Activated T-helper 2 cell treated with anti-CD3 and anti-CD28 coated beads, Interferon-gamma antibody, Interleukin-2, Interleukin-4, amounts not matched to agents 10 μg/mL and 5 μg/mL and 100 μg/mL, durations not matched to agents 14 hours and 24 hours and 36 hours (primary cell): ENCODE measurements around the gene CAMTA1. TPM values are rescaled to one million over a fixed set of nuclear protein-coding genes. Genes with fewer than 3 reads are reported as not detected.

Experiments
- DNase-seq: peaks from one replicate; pipeline ENCODE4 v3.0.0; 2021; ENCODE audit warnings: low spot score
- H3K27ac Mint-ChIP-seq: one replicate; pipeline ENCODE4 v1.8.0; 2021; ENCODE audit warnings: mixed read lengths
- H3K27me3 Mint-ChIP-seq: one replicate; pipeline ENCODE4 v1.8.0; 2021; ENCODE audit warnings: low read depth, mixed read lengths
- H3K36me3 Mint-ChIP-seq: one replicate; pipeline ENCODE4 v1.8.0; 2021; ENCODE audit warnings: low read depth, mixed read lengths
- H3K4me1 Mint-ChIP-seq: one replicate; pipeline ENCODE4 v1.8.0; 2021; ENCODE audit warnings: low read depth, mixed read lengths
- H3K4me3 Mint-ChIP-seq: one replicate; pipeline ENCODE4 v1.8.0; 2021; ENCODE audit warnings: low read depth, mild to moderate bottlenecking, moderate library complexity, mixed read lengths
- H3K9me3 Mint-ChIP-seq: one replicate; pipeline ENCODE4 v1.8.0; 2021; ENCODE audit warnings: mixed read lengths
- intact Hi-C: fragments of 100-400 bp; cut with micrococcal nuclease; formaldehyde crosslinking; loops from one replicate; pipeline ENCODE4 v1.15.1; 2023
- total RNA-seq: library from RNA; stranded (reverse); gene quantifications from 2 replicates; pipeline ENCODE4 v1.2.3, GENCODE V29; 2022

CAMTA1 gene
- total RNA-seq, 1 donor from 2014 or later, result 62.9 TPM

GRCh38 chr1:6961289-6961688, 176.0 kb downstream of the CAMTA1 start:
- Mint-ChIP-seq H3K4me3 (no peak overlapping the region), H3K27ac (no peak overlapping the region), H3K4me1 (peaks cover 10% of the 10 kb centered on the region), H3K9me3 (no peaks in the 10 kb centered on the region), H3K27me3 (peaks cover 15% of the 10 kb centered on the region), H3K36me3 (no peaks in the 10 kb centered on the region)
- DNase-seq, result no peak
- intact Hi-C loops, result no loop called here

GRCh38 chr1:6961905-6962477, 176.7 kb downstream of the CAMTA1 start:
- peak overlapping the region; percentile 15 for H3K4me3 Mint-ChIP-seq
- DNase-seq, result no peak
- peaks cover 16% of the 10 kb centered on the region for H3K27me3 Mint-ChIP-seq
- peaks cover 10% of the 10 kb centered on the region for H3K4me1 Mint-ChIP-seq
- H3K9me3 Mint-ChIP-seq, result no peaks in the 10 kb centered on the region
- H3K27ac Mint-ChIP-seq, result no peak overlapping the region
- intact Hi-C loops, result loop anchor here (2.0 kb wide), 1 partner anchor 177 kb away; the partner anchor contains the start of gene CAMTA1
- no peaks in the 10 kb centered on the region for H3K36me3 Mint-ChIP-seq

GRCh38 chr1:6962478-6962995, 177.3 kb downstream of the CAMTA1 start:
- peaks cover 19% of the 10 kb centered on the region for H3K27me3 Mint-ChIP-seq
- no peaks in the 10 kb centered on the region for H3K36me3 Mint-ChIP-seq
- H3K4me3 Mint-ChIP-seq, result peak overlapping the region; percentile 60
- no peaks in the 10 kb centered on the region for H3K9me3 Mint-ChIP-seq
- peak; percentile 28 for DNase-seq
- H3K4me1 Mint-ChIP-seq, result peaks cover 12% of the 10 kb centered on the region
- intact Hi-C loops, result loop anchor here (2.0 kb wide), 1 partner anchor 178 kb away; the partner anchor contains the start of gene CAMTA1
- peak overlapping the region; percentile 64 for H3K27ac Mint-ChIP-seq

GRCh38 chr1:6962996-6963911, 178.0 kb downstream of the CAMTA1 start:
- H3K36me3 Mint-ChIP-seq, result no peaks in the 10 kb centered on the region
- peak overlapping the region; percentile 67 for H3K4me3 Mint-ChIP-seq
- DNase-seq, result peak; percentile 33
- H3K27me3 Mint-ChIP-seq, result peaks cover 23% of the 10 kb centered on the region
- intact Hi-C loops, result loop anchor here (2.0 kb wide), 1 partner anchor 178 kb away; the partner anchor contains the start of gene CAMTA1
- no peaks in the 10 kb centered on the region for H3K9me3 Mint-ChIP-seq
- H3K4me1 Mint-ChIP-seq, result peaks cover 17% of the 10 kb centered on the region
- peak overlapping the region; percentile 77 for H3K27ac Mint-ChIP-seq

- no peak for DNase-seq
- intact Hi-C loops, result loop anchor here (2.0 kb wide), 1 partner anchor 179 kb away; the partner anchor contains the start of gene CAMTA1
- Mint-ChIP-seq H3K9me3 (no peaks in the 10 kb centered on the region), H3K4me1 (peaks cover 24% of the 10 kb centered on the region), H3K4me3 (peak overlapping the region; percentile 36), H3K27me3 (peaks cover 30% of the 10 kb centered on the region), H3K36me3 (no peaks in the 10 kb centered on the region), H3K27ac (peak overlapping the region; percentile 50)
These were observed 178.7 kb downstream of the CAMTA1 start for GRCh38 chr1:6963912-6964307.

- no peak overlapping the region for H3K4me3 Mint-ChIP-seq
- H3K27me3 Mint-ChIP-seq, result peaks cover 35% of the 10 kb centered on the region
- H3K27ac Mint-ChIP-seq, result no peak overlapping the region
- peaks cover 29% of the 10 kb centered on the region for H3K4me1 Mint-ChIP-seq
- intact Hi-C loops, result no loop called here
- H3K36me3 Mint-ChIP-seq, result no peaks in the 10 kb centered on the region
- no peak for DNase-seq
- no peaks in the 10 kb centered on the region for H3K9me3 Mint-ChIP-seq
These were observed 180.1 kb downstream of the CAMTA1 start for GRCh38 chr1:6965083-6965934.

- intact Hi-C loops, result no loop called here
- Mint-ChIP-seq H3K27me3 (peaks cover 34% of the 10 kb centered on the region), H3K9me3 (no peaks in the 10 kb centered on the region), H3K4me1 (peaks cover 29% of the 10 kb centered on the region), H3K36me3 (no peaks in the 10 kb centered on the region), H3K4me3 (no peak overlapping the region), H3K27ac (no peak overlapping the region)
- no peak for DNase-seq
These were observed 180.6 kb downstream of the CAMTA1 start for GRCh38 chr1:6965935-6966241.

- Mint-ChIP-seq H3K27ac (no peak overlapping the region), H3K36me3 (no peaks in the 10 kb centered on the region), H3K4me1 (peaks cover 29% of the 10 kb centered on the region), H3K27me3 (peaks cover 32% of the 10 kb centered on the region), H3K4me3 (no peak overlapping the region), H3K9me3 (no peaks in the 10 kb centered on the region)
- no peak for DNase-seq
- intact Hi-C loops, result no loop called here
These were observed 181.1 kb downstream of the CAMTA1 start for GRCh38 chr1:6966326-6966725.

GRCh38 chr1:6967431-6968111, 182.3 kb downstream of the CAMTA1 start:
- no peak overlapping the region for H3K27ac Mint-ChIP-seq
- no peak for DNase-seq
- intact Hi-C loops, result no loop called here
- H3K36me3 Mint-ChIP-seq, result no peaks in the 10 kb centered on the region
- peaks cover 32% of the 10 kb centered on the region for H3K27me3 Mint-ChIP-seq
- H3K4me3 Mint-ChIP-seq, result no peak overlapping the region
- H3K4me1 Mint-ChIP-seq, result peaks cover 29% of the 10 kb centered on the region
- no peaks in the 10 kb centered on the region for H3K9me3 Mint-ChIP-seq

GRCh38 chr1:6969106-6969505, 183.9 kb downstream of the CAMTA1 start:
- intact Hi-C loops, result no loop called here
- DNase-seq, result no peak
- Mint-ChIP-seq H3K4me3 (no peak overlapping the region), H3K27me3 (peaks cover 29% of the 10 kb centered on the region), H3K4me1 (peaks cover 19% of the 10 kb centered on the region), H3K9me3 (no peaks in the 10 kb centered on the region), H3K36me3 (no peaks in the 10 kb centered on the region), H3K27ac (no peak overlapping the region)

- Mint-ChIP-seq H3K4me1 (peaks cover 19% of the 10 kb centered on the region), H3K4me3 (no peak overlapping the region), H3K27me3 (peaks cover 25% of the 10 kb centered on the region)
These were observed 184.5 kb downstream of the CAMTA1 start for GRCh38 chr1:6969762-6970161.

GRCh38 chr1:6970221-6970620, 185.0 kb downstream of the CAMTA1 start:
- Mint-ChIP-seq H3K27ac (no peak overlapping the region), H3K36me3 (no peaks in the 10 kb centered on the region), H3K27me3 (peaks cover 23% of the 10 kb centered on the region), H3K9me3 (no peaks in the 10 kb centered on the region), H3K4me3 (no peak overlapping the region), H3K4me1 (peaks cover 19% of the 10 kb centered on the region)
- intact Hi-C loops, result no loop called here
- DNase-seq, result no peak

More at GRCh38 chr1:6969762-6970161, 184.5 kb downstream of the CAMTA1 start:
- Mint-ChIP-seq H3K36me3 (no peaks in the 10 kb centered on the region), H3K27ac (no peak overlapping the region), H3K9me3 (no peaks in the 10 kb centered on the region)
- DNase-seq, result no peak
- intact Hi-C loops, result no loop called here
